ENCODE results near the gene DARS1. TPM values are rescaled to one million over a fixed set of nuclear protein-coding genes. Genes with fewer than 3 reads are reported as not detected.
"Not testable (repeated sequence)": the region's sequence is repeated elsewhere in the genome, so short reads cannot be mapped to it uniquely, and the experiment has no call there.

The DARS1 gene
- total RNA-seq, 1 donor from 2014 or later = 51.3 TPM

- no peak for DNase-seq (ENCODE audit: low read depth in 2 of 2)
Observed at GRCh38 chr2:135890149-135890548, 95.3 kb downstream of the DARS1 start.

GRCh38 chr2:135888587-135888986 lies 96.8 kb downstream of the DARS1 start:
- DNase-seq (ENCODE audit: low read depth in 2 of 2) = not testable (repeated sequence)

- no peak for DNase-seq (ENCODE audit: low read depth in 2 of 2)
Observed at GRCh38 chr2:135885709-135886108, 99.7 kb downstream of the DARS1 start.

GRCh38 chr2:135882415-135882814 lies 103.0 kb downstream of the DARS1 start:
- no peak for DNase-seq (ENCODE audit: low read depth in 2 of 2)

GRCh38 chr2:135876770-135877169 lies 108.7 kb downstream of the DARS1 start:
- DNase-seq (ENCODE audit: low read depth in 2 of 2) = not testable (repeated sequence)

- peak; percentile 96 to 99 for DNase-seq (ENCODE audit: low read depth in 2 of 2)
Observed at GRCh38 chr2:135876066-135876711, 109.2 kb downstream of the DARS1 start, which contains the start of gene MCM6. MCM6 (minus strand) TSS chr2:135876443; CDS start chr2:135876365, 78 bp downstream.

- peak; percentile 2 to 43 for DNase-seq (ENCODE audit: low read depth in 2 of 2)
Observed at GRCh38 chr2:135875491-135876065, 109.8 kb downstream of the DARS1 start.

GRCh38 chr2:135874777-135875365 lies 110.6 kb downstream of the DARS1 start:
- DNase-seq (ENCODE audit: low read depth in 2 of 2) = no peak

GRCh38 chr2:135870571-135870970 lies 114.9 kb downstream of the DARS1 start:
- DNase-seq (ENCODE audit: low read depth in 2 of 2) = no peak

- DNase-seq (ENCODE audit: low read depth in 2 of 2) = no peak
Observed at GRCh38 chr2:135863233-135863632, 122.2 kb downstream of the DARS1 start.

- no peak for DNase-seq (ENCODE audit: low read depth in 2 of 2)
Observed at GRCh38 chr2:135862718-135863117, 122.7 kb downstream of the DARS1 start.

Other genes starting within 250 kb of the DARS1 start
- gene UBXN4, start 243.8 kb downstream of the DARS1 start, total RNA-seq = 49.7 and 58.3 TPM in 2 replicates
- not detected in 2 replicates for gene LCT, start 148.4 kb downstream of the DARS1 start, total RNA-seq
- gene MCM6, start 109.2 kb downstream of the DARS1 start, total RNA-seq = 17.4 and 18.0 TPM in 2 replicates
- gene CXCR4, start 132.5 kb upstream of the DARS1 start, total RNA-seq = 26.8 and 37.0 TPM in 2 replicates